IPS DF 19.7 (cell line): ENCODE measurements around the gene BEND2.

Experiments
- DNase-seq: peaks from one replicate; pipeline ENCODE4 v3.0.0-alpha.2; 2013; ENCODE audit warnings: low read depth, low spot score

The BEND2 gene

GRCh38 chrX:18146009-18146408 lies 74.7 kb downstream of the BEND2 start:
- DNase-seq: no peak

- no peak for DNase-seq
These were observed 83.9 kb downstream of the BEND2 start for GRCh38 chrX:18136816-18137215.

- no peak for DNase-seq
These were observed 87.1 kb downstream of the BEND2 start for GRCh38 chrX:18133605-18134004.

GRCh38 chrX:18129690-18130089 lies 91.0 kb downstream of the BEND2 start:
- DNase-seq: no peak

- DNase-seq: no peak
These were observed 93.7 kb downstream of the BEND2 start for GRCh38 chrX:18126971-18127370.

GRCh38 chrX:18119856-18120255 lies 100.8 kb downstream of the BEND2 start:
- no peak for DNase-seq
